ENCODE measurements around the gene BATF3.

DNA sequence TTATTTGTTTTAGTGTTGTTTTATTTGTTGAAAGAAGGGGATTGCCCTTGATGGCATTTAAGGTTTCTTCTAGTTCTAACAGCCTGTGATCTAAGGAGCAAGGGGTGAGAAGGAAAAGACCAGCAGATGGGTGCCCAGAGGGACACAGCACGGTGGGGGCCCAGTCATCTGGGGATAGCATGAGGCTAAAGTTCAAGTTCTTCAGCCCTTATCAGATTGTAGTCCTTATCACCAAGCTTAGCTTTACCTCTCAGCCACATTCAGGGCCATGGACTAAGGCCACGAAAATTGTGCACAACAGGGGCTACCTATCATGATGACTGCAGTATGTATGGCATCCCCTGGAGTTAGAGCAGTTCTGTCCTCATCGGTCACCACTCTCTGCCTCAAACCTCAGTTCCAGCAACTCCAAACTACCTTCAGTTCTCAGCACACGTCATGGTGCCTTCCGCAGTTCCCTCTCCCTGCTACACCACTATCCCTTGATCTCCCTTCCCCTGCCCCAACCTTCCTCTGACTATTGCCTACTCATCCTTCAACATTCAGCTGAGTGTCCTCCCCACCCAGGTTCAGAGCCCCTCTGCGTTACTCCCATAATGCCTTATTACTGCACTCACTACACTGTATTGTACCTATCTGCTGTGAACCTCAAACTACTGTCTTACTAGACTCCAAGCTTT, 54.6 kb downstream of the BATF3 start:
- TF ChIP-seq, protein P1, sequence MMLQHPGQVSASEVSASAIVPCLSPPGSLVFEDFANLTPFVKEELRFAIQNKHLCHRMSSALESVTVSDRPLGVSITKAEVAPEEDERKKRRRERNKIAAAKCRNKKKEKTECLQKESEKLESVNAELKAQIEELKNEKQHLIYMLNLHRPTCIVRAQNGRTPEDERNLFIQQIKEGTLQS (CRISPR knock-in tag; conservative IDR thresholded peaks at IDR 0.05) = no peak
- TF ChIP-seq, protein P2, sequence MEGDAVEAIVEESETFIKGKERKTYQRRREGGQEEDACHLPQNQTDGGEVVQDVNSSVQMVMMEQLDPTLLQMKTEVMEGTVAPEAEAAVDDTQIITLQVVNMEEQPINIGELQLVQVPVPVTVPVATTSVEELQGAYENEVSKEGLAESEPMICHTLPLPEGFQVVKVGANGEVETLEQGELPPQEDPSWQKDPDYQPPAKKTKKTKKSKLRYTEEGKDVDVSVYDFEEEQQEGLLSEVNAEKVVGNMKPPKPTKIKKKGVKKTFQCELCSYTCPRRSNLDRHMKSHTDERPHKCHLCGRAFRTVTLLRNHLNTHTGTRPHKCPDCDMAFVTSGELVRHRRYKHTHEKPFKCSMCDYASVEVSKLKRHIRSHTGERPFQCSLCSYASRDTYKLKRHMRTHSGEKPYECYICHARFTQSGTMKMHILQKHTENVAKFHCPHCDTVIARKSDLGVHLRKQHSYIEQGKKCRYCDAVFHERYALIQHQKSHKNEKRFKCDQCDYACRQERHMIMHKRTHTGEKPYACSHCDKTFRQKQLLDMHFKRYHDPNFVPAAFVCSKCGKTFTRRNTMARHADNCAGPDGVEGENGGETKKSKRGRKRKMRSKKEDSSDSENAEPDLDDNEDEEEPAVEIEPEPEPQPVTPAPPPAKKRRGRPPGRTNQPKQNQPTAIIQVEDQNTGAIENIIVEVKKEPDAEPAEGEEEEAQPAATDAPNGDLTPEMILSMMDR (IDR thresholded peaks at IDR 0.05) = no peak
- TF ChIP-seq IRF2 (CRISPR knock-in tag; IDR thresholded peaks at IDR 0.05; ENCODE audit: borderline replicate concordance, low read depth) (no peak), PRRX2 (CRISPR knock-in tag; IDR thresholded peaks at IDR 0.05) (no peak), ATF1 (CRISPR knock-in tag; IDR thresholded peaks at IDR 0.05) (no peak), FOXK1 (CRISPR knock-in tag; IDR thresholded peaks at IDR 0.05) (no peak), ESRRA (CRISPR knock-in tag; IDR thresholded peaks at IDR 0.05; ENCODE audit: borderline replicate concordance) (no peak)
- TF ChIP-seq, protein P3, sequence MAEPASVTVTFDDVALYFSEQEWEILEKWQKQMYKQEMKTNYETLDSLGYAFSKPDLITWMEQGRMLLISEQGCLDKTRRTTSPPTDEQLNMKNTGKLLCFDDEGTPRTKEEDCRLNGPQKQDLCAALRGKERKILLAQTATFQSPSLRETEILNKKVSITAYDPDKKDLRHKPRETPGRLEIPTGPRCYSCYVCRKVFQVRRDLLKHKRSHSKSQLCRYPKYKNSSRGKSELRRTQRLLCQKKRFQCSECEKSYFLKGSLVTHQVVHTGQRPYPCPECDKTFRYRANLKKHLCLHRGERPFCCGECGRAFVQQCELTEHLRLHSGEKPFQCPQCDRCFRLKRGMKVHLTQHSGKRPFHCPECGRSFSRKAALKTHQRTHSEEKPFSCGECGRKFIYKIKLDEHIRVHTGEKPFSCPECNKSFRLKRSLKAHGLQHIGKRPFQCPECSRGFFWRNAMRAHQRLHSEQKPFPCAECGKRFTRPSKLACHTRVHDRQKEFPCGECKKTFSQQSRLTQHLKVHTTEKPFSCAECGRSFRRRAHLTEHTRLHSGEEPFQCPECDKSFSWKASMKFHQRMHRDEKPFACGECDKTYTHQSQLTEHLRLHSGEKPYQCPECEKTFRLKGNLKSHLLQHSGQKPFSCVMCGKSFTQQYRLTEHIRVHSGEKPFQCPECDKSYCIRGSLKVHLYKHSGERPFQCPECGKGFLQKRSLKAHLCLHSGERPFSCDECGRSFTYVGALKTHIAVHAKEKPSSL (CRISPR knock-in tag; conservative IDR thresholded peaks at IDR 0.05) = no peak
